Upper lobe of left lung (tissue), 6 donors: ENCODE measurements around the gene LCT. TPM values are rescaled to one million over a fixed set of nuclear protein-coding genes. Genes with fewer than 3 reads are reported as not detected.

Experiments
- ATAC-seq, 2 donors: fragments of 200-7000 bp; cut with Tn5 transposase; one replicate each; pipeline ENCODE4 v1.9.1; 2022; ENCODE audit warnings: mild to moderate bottlenecking in 2 of 2, moderate library complexity in 2 of 2; ENCODE audit not compliant: low FRiP score in 2 of 2
- DNase-seq, 2 donors: peaks; one replicate each; pipeline ENCODE4 v3.0.0-alpha.2; 2019 to 2020
- H3K27ac ChIP-seq, 4 donors: fragments of 200-600 bp; sonication (generic); one replicate each; pipeline ENCODE4 v1.5.1; 2016 to 2019
- H3K27me3 ChIP-seq, 4 donors: fragments of 200-600 bp; sonication (generic); one replicate each; pipeline ENCODE4 v1.5.1; 2017 to 2019
- H3K36me3 ChIP-seq, 4 donors: fragments of 200-600 bp; sonication (generic); one replicate each; pipeline ENCODE4 v1.5.1; 2016 to 2019
- H3K4me1 ChIP-seq, 4 donors: fragments of 200-600 bp; sonication (generic); one replicate each; pipeline ENCODE4 v1.5.1; 2018 to 2019
- H3K4me3 ChIP-seq, 4 donors: fragments of 200-600 bp; sonication (generic); one replicate each; pipeline ENCODE4 v1.5.1; 2017 to 2019; ENCODE audit warnings: mild to moderate bottlenecking in 2 of 4, moderate library complexity in 1 of 4
- H3K9me3 ChIP-seq, 4 donors: fragments of 200-600 bp; sonication (generic); one replicate each; pipeline ENCODE4 v1.5.1; 2018 to 2019
- EP300 ChIP-seq, 4 donors: sonication (generic); formaldehyde crosslinking; IDR thresholded peaks; one replicate each; pipeline ENCODE4 v1.5.1; 2017; ENCODE audit warnings: antibody characterized with exemption in 4 of 4, control low read depth in 2 of 4
- POLR2A ChIP-seq, 4 donors: fragments of 450-650 bp; IDR thresholded peaks; one replicate each; pipeline ENCODE4 v1.5.1; 2016 to 2017; ENCODE audit warnings: antibody characterized with exemption in 4 of 4, mild to moderate bottlenecking in 2 of 4
- POLR2AphosphoS5 ChIP-seq, 2 donors: sonication (generic); formaldehyde crosslinking; IDR thresholded peaks; one replicate each; pipeline ENCODE4 v1.5.1; 2017; ENCODE audit warnings: antibody characterized with exemption in 2 of 2
- WGBS, 2 donors: methylation state at CpG; one replicate each; pipeline ENCODE4 v1.1.5; 2017 to 2018; 5-methylcytosine and 5-hydroxymethylcytosine counted together
- total RNA-seq, 6 donors: library from RNA; depleted of rRNA in 4 of 6; stranded (reverse); fragments of >200 nt in 4 of 6; gene quantifications; one replicate each; pipeline versions ENCODE4 v1.1.0 to v1.2.1, GENCODE V29; 2016 to 2021
- TF ChIP-seq, protein P1 (sequence below), 6 experiments: fragments of 450-650 bp in 4 of 6; fragments of 200-600 bp in 2 of 6; sonication (generic) in 2 of 6; IDR thresholded peaks; one replicate each; pipeline ENCODE4 v1.5.1; 2016 to 2019; ENCODE audit warnings: antibody characterized with exemption in 6 of 6
- donor health status: DM: no; HTN: no; CAD: no; lungs with moderate emphysema.
- donor health status: DM: no; HTN: yes; CAD: no; lungs with severe emphysema.

The LCT gene
- total RNA-seq, 6 donors from 2014 or later = 0.03 to 0.20 TPM; not detected in 4

DNA sequence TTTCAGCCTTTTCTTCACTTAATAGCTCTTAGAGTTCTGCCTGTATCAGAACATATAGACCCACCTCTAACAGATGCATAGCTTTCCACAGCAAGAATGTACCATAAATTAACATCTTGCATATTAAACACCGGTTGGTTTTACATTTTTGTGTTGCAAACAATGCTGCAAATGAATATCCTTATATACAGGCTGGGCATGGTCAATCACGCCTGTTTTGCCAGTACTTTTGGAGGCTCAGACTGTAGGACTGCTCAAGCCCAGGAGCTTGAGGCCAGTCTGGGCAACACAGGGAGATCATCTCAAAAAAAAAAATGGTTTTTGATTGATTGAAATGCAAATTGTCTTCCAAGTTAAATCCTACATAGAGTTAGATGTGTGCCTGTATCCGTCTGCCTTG is 1.5 kb upstream of the LCT start:
- no peak for ATAC-seq

DNA sequence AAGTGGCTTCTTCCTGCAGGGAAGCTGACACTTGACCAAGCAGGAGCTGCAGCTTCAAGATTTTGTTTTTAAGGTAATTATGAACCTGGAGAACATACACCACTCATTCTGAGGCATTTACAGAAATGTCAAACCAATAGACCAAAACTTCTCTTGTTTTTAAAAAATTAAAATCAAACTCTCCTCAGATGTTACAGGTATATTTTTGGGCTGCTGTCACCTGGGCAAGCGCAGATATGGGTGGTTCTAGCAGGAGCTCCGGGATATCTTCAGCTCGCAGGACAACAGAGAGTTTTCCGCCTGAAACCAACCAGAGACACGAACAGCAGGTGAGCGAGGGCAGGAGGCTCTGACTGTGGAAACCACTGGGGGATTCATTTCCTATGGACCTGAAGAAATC is 4.1 kb downstream of the LCT start:
- no peak overlapping the region for H3K4me3 ChIP-seq
- H3K27ac ChIP-seq = no peak overlapping the region
- ATAC-seq (no peak), DNase-seq (no peak)
- no peaks in the 10 kb centered on the region for H3K9me3 ChIP-seq
- H3K27me3 ChIP-seq = no peaks in the 10 kb centered on the region
- no peak for TF ChIP-seq POLR2AphosphoS5 (IDR thresholded peaks at IDR 0.05)
- TF ChIP-seq, protein P1, sequence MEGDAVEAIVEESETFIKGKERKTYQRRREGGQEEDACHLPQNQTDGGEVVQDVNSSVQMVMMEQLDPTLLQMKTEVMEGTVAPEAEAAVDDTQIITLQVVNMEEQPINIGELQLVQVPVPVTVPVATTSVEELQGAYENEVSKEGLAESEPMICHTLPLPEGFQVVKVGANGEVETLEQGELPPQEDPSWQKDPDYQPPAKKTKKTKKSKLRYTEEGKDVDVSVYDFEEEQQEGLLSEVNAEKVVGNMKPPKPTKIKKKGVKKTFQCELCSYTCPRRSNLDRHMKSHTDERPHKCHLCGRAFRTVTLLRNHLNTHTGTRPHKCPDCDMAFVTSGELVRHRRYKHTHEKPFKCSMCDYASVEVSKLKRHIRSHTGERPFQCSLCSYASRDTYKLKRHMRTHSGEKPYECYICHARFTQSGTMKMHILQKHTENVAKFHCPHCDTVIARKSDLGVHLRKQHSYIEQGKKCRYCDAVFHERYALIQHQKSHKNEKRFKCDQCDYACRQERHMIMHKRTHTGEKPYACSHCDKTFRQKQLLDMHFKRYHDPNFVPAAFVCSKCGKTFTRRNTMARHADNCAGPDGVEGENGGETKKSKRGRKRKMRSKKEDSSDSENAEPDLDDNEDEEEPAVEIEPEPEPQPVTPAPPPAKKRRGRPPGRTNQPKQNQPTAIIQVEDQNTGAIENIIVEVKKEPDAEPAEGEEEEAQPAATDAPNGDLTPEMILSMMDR (IDR thresholded peaks at IDR 0.05) = no peak
- TF ChIP-seq POLR2A (IDR thresholded peaks at IDR 0.05) = no peak
- TF ChIP-seq EP300 (IDR thresholded peaks at IDR 0.05) = no peak
- H3K4me1 ChIP-seq = no peaks in the 10 kb centered on the region
- WGBS, 2 donors = 94 to 98% methylated on average over 6 of the region's 6 CpGs
- no peaks in the 10 kb centered on the region for H3K36me3 ChIP-seq

More for the DNA sequence above, 1.5 kb upstream of the LCT start:
- peaks cover 10 to 19% (median 15%) of the 10 kb centered on the region in 4 donors for H3K4me1 ChIP-seq
- H3K4me3 ChIP-seq = no peak overlapping the region
- H3K36me3 ChIP-seq = peaks cover 0 to 9% (median 0%) of the 10 kb centered on the region in 4 donors
- no peaks in the 10 kb centered on the region for H3K9me3 ChIP-seq
- no peak for DNase-seq
- no peak for TF ChIP-seq POLR2AphosphoS5 (IDR thresholded peaks at IDR 0.05)
- no peak for TF ChIP-seq POLR2A (IDR thresholded peaks at IDR 0.05)
- TF ChIP-seq, protein P1 (IDR thresholded peaks at IDR 0.05) = no peak
- no peak for TF ChIP-seq EP300 (IDR thresholded peaks at IDR 0.05)
- H3K27ac ChIP-seq = no peak overlapping the region
- 92 to 98% methylated on average over 3 of the region's 3 CpGs for WGBS, 2 donors
- no peaks in the 10 kb centered on the region for H3K27me3 ChIP-seq

DNA sequence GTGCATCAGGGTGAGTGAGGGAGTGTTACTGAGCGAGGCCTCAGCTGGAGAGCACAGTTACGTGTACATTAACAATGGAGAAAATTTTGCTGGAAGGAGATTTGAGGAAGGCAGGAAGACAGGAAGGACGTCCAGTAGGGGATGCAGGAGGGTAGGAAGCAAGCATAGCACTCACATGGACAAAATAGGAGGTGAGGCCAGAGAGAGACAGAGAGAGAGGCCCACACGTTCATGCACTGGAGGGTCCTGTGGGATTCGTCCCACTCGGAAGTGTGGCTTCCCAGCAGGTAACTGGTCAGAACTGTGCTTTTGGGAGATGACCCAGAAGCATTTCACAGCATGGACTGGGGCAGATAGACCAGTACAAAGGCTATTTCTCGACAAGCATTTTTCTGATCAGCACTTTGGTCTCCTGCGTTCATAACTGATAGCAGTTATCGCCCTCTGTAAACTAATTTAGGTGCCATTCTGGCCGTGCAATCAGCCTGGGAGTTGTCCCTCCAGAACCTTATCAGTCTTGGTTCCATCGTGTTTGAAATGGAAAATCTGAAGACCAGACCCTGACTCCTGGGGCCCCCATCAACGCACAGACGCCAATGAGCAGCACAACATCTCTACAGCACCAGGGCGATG is 5.7 kb downstream of the LCT start:
- ATAC-seq (no peak), DNase-seq (no peak)
- Histone ChIP-seq H3K27ac (no peak overlapping the region), H3K27me3 (no peaks in the 10 kb centered on the region), H3K9me3 (no peaks in the 10 kb centered on the region), H3K36me3 (no peaks in the 10 kb centered on the region), H3K4me1 (peaks cover 0 to 5% (median 2%) of the 10 kb centered on the region in 4 donors), H3K4me3 (no peak overlapping the region)
- WGBS, 2 donors = 85% methylated on average over 13 to 14 of the region's 14 CpGs
- TF ChIP-seq POLR2A (IDR thresholded peaks at IDR 0.05) = no peak
- no peak for TF ChIP-seq POLR2AphosphoS5 (IDR thresholded peaks at IDR 0.05)
- TF ChIP-seq, protein P1 (IDR thresholded peaks at IDR 0.05) = no peak

DNA sequence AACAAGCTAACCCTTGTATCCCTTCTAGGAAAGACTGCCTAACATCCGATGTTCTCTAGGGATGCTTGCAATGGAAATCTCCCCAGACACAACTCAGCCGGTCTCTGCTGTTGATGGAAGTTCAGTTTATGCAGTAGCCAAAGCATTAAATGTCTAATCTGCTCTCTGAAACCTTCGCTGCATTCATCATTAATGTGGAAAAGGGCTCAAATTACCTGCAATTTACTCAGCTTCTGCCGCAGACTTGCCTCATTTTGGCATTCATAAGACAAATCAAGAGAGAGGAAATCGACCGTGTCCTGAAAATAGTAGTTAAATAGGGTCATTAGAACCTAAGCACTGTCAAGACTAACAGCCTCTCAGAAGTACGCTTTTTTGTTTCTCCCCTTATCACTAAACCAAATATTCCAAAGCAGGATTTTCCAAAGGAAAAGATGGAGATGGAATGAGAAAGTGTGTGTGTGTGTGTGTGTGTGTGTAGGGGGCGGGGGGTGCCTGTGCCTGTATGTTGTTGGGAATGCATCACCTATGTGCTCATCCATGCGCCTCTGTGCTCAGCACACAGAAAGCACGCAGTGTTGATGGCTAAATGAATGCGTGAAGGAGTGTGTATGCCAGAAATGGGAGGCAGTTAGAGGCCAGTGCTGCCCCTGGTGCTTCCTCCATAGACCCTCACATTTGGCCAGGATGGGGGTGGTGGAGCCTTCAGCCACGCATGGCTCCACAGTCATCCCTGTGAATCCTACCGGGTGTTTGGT is 7.4 kb downstream of the LCT start:
- Histone ChIP-seq H3K4me3 (no peak overlapping the region), H3K9me3 (no peaks in the 10 kb centered on the region), H3K36me3 (no peaks in the 10 kb centered on the region), H3K4me1 (peaks cover 0 to 19% (median 6%) of the 10 kb centered on the region in 4 donors), H3K27me3 (no peaks in the 10 kb centered on the region), H3K27ac (no peak overlapping the region)
- 90 to 94% methylated on average over 11 to 13 of the region's 13 CpGs for WGBS, 2 donors
- no peak for DNase-seq
- TF ChIP-seq POLR2A (IDR thresholded peaks at IDR 0.05) (no peak), POLR2AphosphoS5 (IDR thresholded peaks at IDR 0.05) (no peak), EP300 (IDR thresholded peaks at IDR 0.05) (no peak)
- TF ChIP-seq, protein P1 (IDR thresholded peaks at IDR 0.05) = no peak
- ATAC-seq = no peak
